HCT116 (cell line): ENCODE data around the gene FBXO46. TPM values are rescaled to one million over a fixed set of nuclear protein-coding genes. Genes with fewer than 3 reads are reported as not detected.

Experiments used
- ATAC-seq: fragments of 200-7000 bp; cut with Tn5 transposase; 2 replicates; pipeline ENCODE4 v1.9.1; 2020; ENCODE audit warnings: mild to moderate bottlenecking, moderate library complexity
- BruUV-seq: library from RNA; stranded (reverse); fragments of 400-500 nt; replicated peaks from 2 replicates; lab custom pipeline; 2021; lab: Mats Ljungman, UMichigan
- CTCF ChIA-PET: fragments of 300-600 bp; sonication (Branson Sonifier 250); formaldehyde crosslinking; loops from one replicate; lab custom pipeline; 2021; ENCODE audit warnings: antibody characterized with exemption; lab: Charles Lee
- POLR2A ChIA-PET: fragments of 300-600, 350-600 bp; sonication (Branson Sonifier 250); formaldehyde crosslinking; loops from one replicate; lab custom pipeline; 2021; ENCODE audit warnings: antibody characterized with exemption; lab: Charles Lee
- RAD21 ChIA-PET, 2 experiments: fragments of 300-600 bp; sonication (Branson Sonifier 250); formaldehyde crosslinking; loops; one replicate each; lab custom pipeline; 2023; ENCODE audit warnings: low total read pairs in 2 of 2; ENCODE audit not compliant: uncharacterized antibody in 2 of 2, unreplicated experiment in 2 of 2, low non-redundant PET in 1 of 2; lab: Charles Lee
- DNase-seq: peaks from one replicate; pipeline ENCODE4 v3.0.0-alpha.2; 2010; ENCODE audit warnings: low read depth, low spot score
- H2AFZ ChIP-seq: fragments of 200-600 bp; shearing (Covaris generic), sonication (generic); 2 replicates; pipeline ENCODE4 v1.6.1; 2017; ENCODE audit warnings: low read depth, mixed run types, mixed read lengths, antibody characterized with exemption, low read length; ENCODE audit not compliant: poor library complexity, severe bottlenecking
- H3K27ac ChIP-seq: 2 replicates; pipeline ENCODE4 v1.5.1; 2012; ENCODE audit warnings: low read depth, low read length
- H3K27me3 ChIP-seq: fragments of 200-600 bp; sonication (generic); 2 replicates; pipeline ENCODE4 v1.6.1; 2016; ENCODE audit warnings: mixed run types, low read length, mixed read lengths; ENCODE audit not compliant: insufficient read depth
- H3K36me3 ChIP-seq, 2 experiments: fragments of 200-500 bp in 1 of 2; fragments of 200-600 bp in 1 of 2; sonication (Bioruptor generic) in 1 of 2; sonication (generic) in 1 of 2; 2 replicates each; pipeline versions ENCODE4 v1.5.1 to v1.6.1; 2014 to 2016; ENCODE audit warnings: low read length in 2 of 2, inconsistent platforms in 1 of 2, mixed read lengths in 1 of 2, mixed run types in 1 of 2; ENCODE audit not compliant: insufficient read depth in 2 of 2, control insufficient read depth in 1 of 2
- H3K4me1 ChIP-seq, 2 experiments: fragments of 200-600 bp in 1 of 2; sonication (generic) in 1 of 2; 2 replicates each; pipeline versions ENCODE4 v1.5.1 to v1.6.1; 2012 to 2017; ENCODE audit warnings: low read length in 2 of 2, inconsistent platforms in 1 of 2, mild to moderate bottlenecking in 1 of 2, mixed read lengths in 1 of 2, mixed run types in 1 of 2, moderate library complexity in 1 of 2; ENCODE audit not compliant: insufficient read depth in 2 of 2, control insufficient read depth in 1 of 2
- H3K4me2 ChIP-seq: fragments of 200-600 bp; sonication (generic); 2 replicates; pipeline ENCODE4 v1.6.1; 2017; ENCODE audit warnings: mixed run types, low read length, mixed read lengths
- H3K4me3 ChIP-seq, 2 experiments: fragments of 200-600 bp in 1 of 2; sonication (generic) in 1 of 2; replicated peaks in 1 of 2; 2 replicates each; pipeline ENCODE4 v1.5.1; 2011 to 2016; ENCODE audit warnings: low read length in 2 of 2, control low read depth in 1 of 2, low read depth in 1 of 2, mild to moderate bottlenecking in 1 of 2, mixed read lengths in 1 of 2, mixed run types in 1 of 2
- H3K79me2 ChIP-seq: fragments of 200-600 bp; sonication (generic); 2 replicates; pipeline ENCODE4 v1.6.1; 2017; ENCODE audit warnings: mild to moderate bottlenecking, mixed run types, low read length, moderate library complexity, mixed read lengths; ENCODE audit not compliant: insufficient read depth
- H3K9ac ChIP-seq: fragments of 200-600 bp; sonication (generic); 2 replicates; pipeline ENCODE4 v1.6.1; 2016; ENCODE audit warnings: low read length, mixed read lengths
- H3K9me2 ChIP-seq: fragments of 200-600 bp; sonication (generic), shearing (Covaris generic); 2 replicates; pipeline ENCODE4 v1.6.1; 2017; ENCODE audit warnings: mixed run types, mild to moderate bottlenecking, moderate library complexity; ENCODE audit not compliant: insufficient read depth
- H3K9me3 ChIP-seq, 2 experiments: fragments of 200-500 bp in 1 of 2; fragments of 200-600 bp in 1 of 2; sonication (Bioruptor generic) in 1 of 2; sonication (generic) in 1 of 2; 2 replicates each; pipeline ENCODE4 v1.6.1; 2014 to 2017; ENCODE audit warnings: low read length in 2 of 2, mixed read lengths in 2 of 2, inconsistent platforms in 1 of 2, low read depth in 1 of 2, mild to moderate bottlenecking in 1 of 2, mixed run types in 1 of 2, moderate library complexity in 1 of 2; ENCODE audit not compliant: control insufficient read depth in 1 of 2, insufficient read depth in 1 of 2
- H4K20me1 ChIP-seq: fragments of 200-600 bp; sonication (generic), shearing (Covaris generic); 2 replicates; pipeline ENCODE4 v1.6.1; 2017; ENCODE audit warnings: mixed run types, mild to moderate bottlenecking, moderate library complexity; ENCODE audit not compliant: insufficient read depth
- CBX3 ChIP-seq: IDR thresholded peaks from 2 replicates; pipeline ENCODE4 v1.6.1; 2012; ENCODE audit warnings: low read depth
- ELF1 ChIP-seq: IDR thresholded peaks from 2 replicates; pipeline ENCODE4 v1.6.1; 2012; ENCODE audit warnings: low read depth, borderline replicate concordance
- EZH2 ChIP-seq: fragments of 200-600 bp; sonication (generic); IDR thresholded peaks from 2 replicates; pipeline ENCODE4 v1.6.1; 2017; ENCODE audit warnings: antibody characterized with exemption, mixed run types
- EZH2phosphoT487 ChIP-seq: fragments of 200-600 bp; IDR thresholded peaks from 2 replicates; pipeline ENCODE4 v1.6.1; 2018; ENCODE audit warnings: antibody characterized with exemption, borderline replicate concordance
- FOSL1 ChIP-seq: IDR thresholded peaks from 2 replicates; pipeline ENCODE4 v1.6.1; 2012; ENCODE audit warnings: low read depth
- JUND ChIP-seq: IDR thresholded peaks from 2 replicates; pipeline ENCODE4 v1.6.1; 2012
- POLR2AphosphoS5 ChIP-seq: IDR thresholded peaks from 2 replicates; pipeline ENCODE4 v1.6.1; 2011; ENCODE audit warnings: mild to moderate bottlenecking, low read depth, low read length, moderate library complexity
- REST ChIP-seq: IDR thresholded peaks from 2 replicates; pipeline ENCODE4 v1.6.1; 2012; ENCODE audit warnings: low read depth
- SP1 ChIP-seq: IDR thresholded peaks from 2 replicates; pipeline ENCODE4 v1.6.1; 2012; ENCODE audit warnings: low read depth
- YY1 ChIP-seq: IDR thresholded peaks from 2 replicates; pipeline ENCODE4 v1.6.1; 2011; ENCODE audit warnings: low read length, low read depth, moderate library complexity, mild to moderate bottlenecking; ENCODE audit not compliant: insufficient replicate concordance; ENCODE audit errors: extremely low read depth
- intact Hi-C: fragments of 100-400 bp; cut with micrococcal nuclease; formaldehyde crosslinking; loops from 2 replicates; pipeline ENCODE4 v1.10.0; 2022
- total RNA-seq: library from RNA; stranded (reverse); gene quantifications from one replicate; pipeline ENCODE4 v1.2.1, GENCODE V29; 2021; ENCODE audit not compliant: unreplicated experiment
- TF ChIP-seq, protein P1 (sequence below), 3 experiments: fragments of 200-600 bp in 1 of 3; sonication (generic) in 1 of 3; IDR thresholded peaks in 2 of 3; conservative IDR thresholded peaks in 1 of 3; 2 replicates each; pipeline ENCODE4 v1.5.1; 2012 to 2017; ENCODE audit warnings: low read depth in 2 of 3, low read length in 2 of 3, antibody characterized with exemption in 1 of 3, borderline replicate concordance in 1 of 3, control low read depth in 1 of 3, mild to moderate bottlenecking in 1 of 3, mixed read lengths in 1 of 3, mixed run types in 1 of 3, moderate library complexity in 1 of 3; ENCODE audit not compliant: insufficient read depth in 1 of 3
- TF ChIP-seq, protein P2 (sequence below): IDR thresholded peaks from 2 replicates; pipeline ENCODE4 v1.6.1; 2011; ENCODE audit warnings: mild to moderate bottlenecking, low read length, moderate library complexity; ENCODE audit not compliant: insufficient replicate concordance; ENCODE audit errors: extremely low read depth

Gene FBXO46
- total RNA-seq, 1 experiment from 2014 or later, result 31.7 TPM

DNA sequence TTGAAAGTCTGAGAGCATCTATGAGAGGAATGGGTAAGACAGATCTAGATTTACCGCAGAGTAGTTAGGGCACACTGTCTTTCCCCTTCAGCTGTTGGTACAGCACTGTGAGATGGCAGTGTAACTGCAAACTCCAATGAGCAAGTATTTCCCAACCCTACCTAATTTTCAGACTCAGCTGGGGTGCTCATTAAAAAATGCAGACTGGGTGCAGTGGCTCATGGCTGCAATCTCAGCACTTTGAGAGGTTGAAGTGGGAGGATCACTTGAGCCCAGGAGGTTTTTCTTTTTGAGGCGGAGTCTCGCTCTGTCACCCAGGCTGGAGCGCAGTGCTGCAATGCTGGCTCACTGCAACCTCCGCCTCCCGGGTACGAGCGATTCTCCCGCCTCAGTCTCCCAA lies 25.6 kb downstream of the FBXO46 start:
- no TSS peak for BruUV-seq
- Histone ChIP-seq H4K20me1 (no peaks in the 10 kb centered on the region), H3K4me1 (no peaks in the 10 kb centered on the region), H3K4me3 (no peak overlapping the region), H3K27me3 (no peaks in the 10 kb centered on the region), H2AFZ (no peak overlapping the region), H3K36me3 (peaks cover 0 to 3% of the 10 kb centered on the region in 2 experiments; a peak in 1 of 4 replicates)
- ChIA-PET POLR2A (no interaction called here), RAD21 (interaction anchor here in 1 of 2 experiments (0.7 kb wide), 1 partner anchor 297 kb away, joined by 3 read pairs; no protein-coding TSS in a partner anchor), CTCF (interaction anchor here (1.1 kb wide), 1 partner anchor 9 kb away, joined by 3 read pairs; no protein-coding TSS in a partner anchor)
- DNase-seq, result no peak
- intact Hi-C loops, result no loop called here
- TF ChIP-seq, protein P1, sequence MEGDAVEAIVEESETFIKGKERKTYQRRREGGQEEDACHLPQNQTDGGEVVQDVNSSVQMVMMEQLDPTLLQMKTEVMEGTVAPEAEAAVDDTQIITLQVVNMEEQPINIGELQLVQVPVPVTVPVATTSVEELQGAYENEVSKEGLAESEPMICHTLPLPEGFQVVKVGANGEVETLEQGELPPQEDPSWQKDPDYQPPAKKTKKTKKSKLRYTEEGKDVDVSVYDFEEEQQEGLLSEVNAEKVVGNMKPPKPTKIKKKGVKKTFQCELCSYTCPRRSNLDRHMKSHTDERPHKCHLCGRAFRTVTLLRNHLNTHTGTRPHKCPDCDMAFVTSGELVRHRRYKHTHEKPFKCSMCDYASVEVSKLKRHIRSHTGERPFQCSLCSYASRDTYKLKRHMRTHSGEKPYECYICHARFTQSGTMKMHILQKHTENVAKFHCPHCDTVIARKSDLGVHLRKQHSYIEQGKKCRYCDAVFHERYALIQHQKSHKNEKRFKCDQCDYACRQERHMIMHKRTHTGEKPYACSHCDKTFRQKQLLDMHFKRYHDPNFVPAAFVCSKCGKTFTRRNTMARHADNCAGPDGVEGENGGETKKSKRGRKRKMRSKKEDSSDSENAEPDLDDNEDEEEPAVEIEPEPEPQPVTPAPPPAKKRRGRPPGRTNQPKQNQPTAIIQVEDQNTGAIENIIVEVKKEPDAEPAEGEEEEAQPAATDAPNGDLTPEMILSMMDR (IDR thresholded peaks at IDR 0.05 in 2 of 3, conservative IDR thresholded peaks at IDR 0.05 in 1 of 3; ENCODE audit: borderline replicate concordance in 1 of 3, insufficient read depth in 1 of 3, low read depth in 2 of 3, low read length in 2 of 3), result no peak
- peak; percentile 14; the same call in 1 of the 2 replicates for TF ChIP-seq POLR2AphosphoS5
- TF ChIP-seq, all 23 proteins: peak for 1
- peak; percentile 34; the same call in 1 of the 2 replicates for ATAC-seq
- Histone ChIP-seq H3K9me3 (no peaks in the 10 kb centered on the region), H3K4me2 (no peak overlapping the region), H3K79me2 (no peaks in the 10 kb centered on the region), H3K27ac (no peak overlapping the region), H3K9ac (no peak overlapping the region), H3K9me2 (no peaks in the 10 kb centered on the region)

DNA sequence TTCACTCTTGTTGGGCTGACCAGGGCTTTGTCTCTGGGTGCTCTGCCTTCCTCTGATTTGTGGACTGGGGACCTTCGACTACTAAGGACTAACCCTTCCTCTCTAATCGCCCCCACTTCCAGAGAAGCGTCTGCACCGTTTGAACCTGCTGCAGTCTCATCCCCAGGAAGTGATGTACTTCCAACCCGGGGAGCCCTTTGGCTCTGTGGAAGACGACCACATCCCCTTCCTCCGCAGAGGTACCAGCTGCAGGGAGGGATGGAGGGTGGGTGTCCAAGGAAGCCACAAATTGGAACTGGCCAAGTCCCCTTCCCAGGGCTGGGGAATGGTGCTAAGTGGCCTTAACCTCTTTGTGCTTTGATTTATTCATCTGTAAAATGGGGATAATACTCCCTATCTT lies 29.0 kb downstream of the FBXO46 start:
- Histone ChIP-seq H3K9ac (no peak overlapping the region), H3K4me1 (peaks cover 0 to 10% of the 10 kb centered on the region in 2 experiments; a peak in 2 of 4 replicates), H3K79me2 (no peaks in the 10 kb centered on the region), H3K9me3 (no peaks in the 10 kb centered on the region), H3K27me3 (no peaks in the 10 kb centered on the region), H3K4me3 (no peak overlapping the region), H3K4me2 (no peak overlapping the region), H2AFZ (no peak overlapping the region), H3K9me2 (no peaks in the 10 kb centered on the region), H3K27ac (no peak overlapping the region), H3K36me3 (peaks cover 0 to 3% of the 10 kb centered on the region in 2 experiments; a peak in 2 of 4 replicates), H4K20me1 (no peaks in the 10 kb centered on the region)
- intact Hi-C loops, result no loop called here
- ChIA-PET RAD21 (no interaction called here), POLR2A (no interaction called here), CTCF (no interaction called here)
- BruUV-seq, result no TSS peak
- DNase-seq, result no peak
- no peak for ATAC-seq
- TF ChIP-seq EZH2 (no peak), YY1 (no peak), POLR2AphosphoS5 (no peak), JUND (no peak), CBX3 (no peak), EZH2phosphoT487 (no peak), SP1 (no peak), REST (no peak), ELF1 (no peak), FOSL1 (no peak)
- TF ChIP-seq, protein P2, sequence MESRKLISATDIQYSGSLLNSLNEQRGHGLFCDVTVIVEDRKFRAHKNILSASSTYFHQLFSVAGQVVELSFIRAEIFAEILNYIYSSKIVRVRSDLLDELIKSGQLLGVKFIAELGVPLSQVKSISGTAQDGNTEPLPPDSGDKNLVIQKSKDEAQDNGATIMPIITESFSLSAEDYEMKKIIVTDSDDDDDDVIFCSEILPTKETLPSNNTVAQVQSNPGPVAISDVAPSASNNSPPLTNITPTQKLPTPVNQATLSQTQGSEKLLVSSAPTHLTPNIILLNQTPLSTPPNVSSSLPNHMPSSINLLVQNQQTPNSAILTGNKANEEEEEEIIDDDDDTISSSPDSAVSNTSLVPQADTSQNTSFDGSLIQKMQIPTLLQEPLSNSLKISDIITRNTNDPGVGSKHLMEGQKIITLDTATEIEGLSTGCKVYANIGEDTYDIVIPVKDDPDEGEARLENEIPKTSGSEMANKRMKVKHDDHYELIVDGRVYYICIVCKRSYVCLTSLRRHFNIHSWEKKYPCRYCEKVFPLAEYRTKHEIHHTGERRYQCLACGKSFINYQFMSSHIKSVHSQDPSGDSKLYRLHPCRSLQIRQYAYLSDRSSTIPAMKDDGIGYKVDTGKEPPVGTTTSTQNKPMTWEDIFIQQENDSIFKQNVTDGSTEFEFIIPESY, result no peak
